Fibroblast of skin of scalp (primary cell): ENCODE results near the gene ARHGAP24.

ENCODE experiments used
- DNase-seq: peaks from one replicate; pipeline ENCODE4 v3.0.0-alpha.2; 2013

ARHGAP24 gene

DNA sequence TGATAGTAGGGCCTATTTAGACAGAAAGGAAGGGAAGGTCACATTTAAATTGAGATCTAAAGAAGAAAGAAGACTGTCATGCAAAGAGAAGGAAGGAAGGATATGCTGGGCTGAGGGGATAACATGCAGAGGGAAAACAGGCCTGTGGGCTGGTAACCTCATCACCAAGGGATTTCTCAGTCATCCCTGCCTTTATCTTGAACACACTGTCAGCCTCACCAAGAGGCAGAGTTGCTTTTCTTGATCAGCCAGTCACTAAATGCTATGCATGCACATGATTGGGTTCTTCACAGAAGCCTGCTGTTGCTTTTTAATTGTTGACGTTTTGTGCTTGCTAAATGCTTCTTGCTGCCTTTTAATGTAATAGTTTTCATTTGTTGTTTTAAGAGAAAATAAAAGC, 113.0 kb downstream of the ARHGAP24 start:
- DNase-seq: no peak

DNA sequence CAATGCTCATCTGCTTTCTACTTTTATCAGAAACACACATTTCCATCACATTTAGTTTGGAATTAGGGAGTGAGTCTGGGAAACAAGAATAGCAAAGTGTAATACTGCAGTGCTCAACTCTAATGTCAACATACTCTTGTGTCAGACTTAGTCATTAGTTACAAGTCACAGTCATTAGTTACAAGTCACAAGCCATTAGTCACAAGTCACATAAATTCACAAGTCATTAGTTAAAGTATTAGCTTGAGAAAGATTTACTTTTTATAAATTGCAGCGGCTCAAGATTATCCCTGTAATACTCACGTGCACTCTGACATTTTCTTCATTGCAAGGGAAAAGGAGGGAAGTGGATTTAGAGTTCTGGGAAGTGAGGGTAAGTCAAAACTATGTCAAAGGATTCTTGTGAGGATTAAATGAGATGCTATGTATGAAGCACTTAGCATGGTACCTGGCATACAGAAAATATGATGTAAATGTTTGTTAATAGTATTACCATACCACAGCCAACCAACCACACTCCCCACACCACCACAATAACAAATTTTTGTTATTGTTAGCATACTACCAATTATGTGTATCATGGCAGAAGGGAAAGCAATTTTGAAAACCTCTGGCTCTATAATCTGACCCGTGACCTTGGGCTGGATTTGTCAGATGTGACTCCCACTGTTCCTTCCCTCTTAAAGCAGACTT, 116.6 kb downstream of the ARHGAP24 start:
- peak; percentile 7 for DNase-seq

DNA sequence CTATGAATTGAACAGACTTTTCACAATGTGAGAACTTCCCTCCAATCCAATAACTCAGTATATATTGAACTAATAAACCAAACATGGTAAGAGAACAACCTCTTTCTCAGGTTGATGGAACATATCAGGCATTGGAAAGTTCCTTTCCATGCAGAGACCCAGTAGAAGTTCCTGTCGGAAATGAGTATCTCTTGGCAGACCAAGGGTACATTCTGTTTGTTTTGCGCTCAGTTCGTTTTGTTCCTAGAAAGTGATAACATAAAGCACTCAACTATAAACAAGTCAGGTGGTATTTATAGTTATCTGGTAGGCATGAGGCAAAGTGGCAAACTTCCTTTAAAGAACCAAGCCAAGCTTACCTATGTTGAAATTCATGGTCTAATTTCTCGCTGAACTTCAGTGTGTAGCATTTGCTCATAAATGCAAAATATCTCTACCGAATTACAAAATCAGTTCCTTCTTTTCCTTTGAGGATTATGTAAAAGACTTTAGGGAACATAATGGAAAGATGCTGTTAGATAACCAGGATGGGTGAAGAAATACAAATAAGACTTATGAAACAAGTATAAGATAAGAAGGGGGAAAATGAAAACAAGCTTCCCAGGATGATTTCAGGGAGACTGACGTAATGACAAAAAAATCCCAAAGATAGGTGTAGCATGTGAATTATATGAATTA, 120.3 kb downstream of the ARHGAP24 start:
- no peak for DNase-seq

DNA sequence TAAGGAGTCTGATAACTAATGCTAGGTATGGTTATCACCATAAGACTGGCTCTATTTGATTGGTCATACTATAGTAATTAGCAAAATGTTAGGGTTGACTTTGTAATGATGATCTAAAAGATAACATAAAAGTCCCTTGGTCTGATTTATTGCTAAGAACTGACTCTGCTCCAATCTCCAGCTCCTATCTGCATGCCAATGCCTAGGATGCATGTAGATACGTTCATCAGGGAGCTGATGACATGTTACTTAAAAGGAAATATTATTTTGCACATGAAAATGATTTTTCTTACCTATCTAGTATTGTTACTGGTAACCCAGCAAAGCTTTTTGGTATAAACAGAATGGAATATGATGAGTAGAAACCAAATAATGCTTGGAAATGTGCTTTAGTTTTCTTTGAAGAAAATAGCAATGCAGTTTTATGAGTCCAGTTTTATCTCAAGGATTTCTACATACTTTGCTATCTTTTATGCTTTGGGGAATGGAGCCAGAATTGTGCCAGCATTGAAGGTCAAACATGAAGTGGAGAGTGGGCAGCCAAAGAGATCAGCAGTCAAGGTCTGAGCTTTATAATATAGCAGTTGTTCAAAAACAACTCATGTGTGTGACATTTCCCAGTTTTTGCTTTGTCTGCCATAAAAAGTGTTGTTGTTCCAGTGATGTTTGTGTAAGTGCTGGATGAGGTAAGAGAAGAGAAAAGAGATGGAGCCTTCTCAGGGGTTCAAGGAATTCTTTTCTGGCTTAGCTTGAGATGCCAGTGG, 121.0 kb downstream of the ARHGAP24 start:
- DNase-seq: no peak

DNA sequence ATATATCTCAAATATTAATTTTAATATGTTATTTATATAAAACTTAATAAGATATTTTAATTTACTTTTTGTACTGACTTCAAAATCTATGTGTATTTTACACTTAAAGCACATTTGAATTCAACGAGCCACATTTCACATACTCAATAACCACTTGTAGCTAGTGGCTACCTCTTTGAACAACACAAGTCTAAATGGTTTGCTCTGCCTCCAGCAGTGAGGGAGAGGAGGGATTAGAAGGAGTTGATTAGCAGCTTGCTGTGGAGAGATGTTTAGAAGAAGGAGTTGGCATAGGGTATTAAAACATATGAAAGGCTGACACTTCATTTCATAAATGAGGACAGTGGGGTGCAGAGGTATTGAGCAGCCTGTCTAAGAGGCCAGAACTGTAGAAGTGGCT, 124.0 kb downstream of the ARHGAP24 start:
- DNase-seq: no peak

DNA sequence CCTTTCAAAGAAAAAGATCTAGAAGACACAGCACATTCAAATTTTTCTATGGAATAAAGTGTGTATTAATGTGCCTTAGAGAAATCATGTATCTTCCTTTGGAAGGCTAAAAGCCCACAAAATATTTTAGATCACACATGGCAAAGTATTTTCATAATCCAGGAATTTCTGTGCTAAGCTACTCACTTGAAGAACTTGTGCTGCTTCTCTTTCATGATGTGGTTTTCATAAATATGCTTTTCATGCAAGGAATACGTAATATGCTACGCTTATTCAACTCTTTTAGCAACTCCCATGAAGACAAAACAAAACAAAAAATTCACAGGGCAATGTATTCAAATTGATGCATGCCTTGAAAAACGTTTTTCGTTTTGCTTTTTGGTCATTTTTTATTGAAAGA, 125.6 kb downstream of the ARHGAP24 start:
- peak; percentile 67 for DNase-seq

DNA sequence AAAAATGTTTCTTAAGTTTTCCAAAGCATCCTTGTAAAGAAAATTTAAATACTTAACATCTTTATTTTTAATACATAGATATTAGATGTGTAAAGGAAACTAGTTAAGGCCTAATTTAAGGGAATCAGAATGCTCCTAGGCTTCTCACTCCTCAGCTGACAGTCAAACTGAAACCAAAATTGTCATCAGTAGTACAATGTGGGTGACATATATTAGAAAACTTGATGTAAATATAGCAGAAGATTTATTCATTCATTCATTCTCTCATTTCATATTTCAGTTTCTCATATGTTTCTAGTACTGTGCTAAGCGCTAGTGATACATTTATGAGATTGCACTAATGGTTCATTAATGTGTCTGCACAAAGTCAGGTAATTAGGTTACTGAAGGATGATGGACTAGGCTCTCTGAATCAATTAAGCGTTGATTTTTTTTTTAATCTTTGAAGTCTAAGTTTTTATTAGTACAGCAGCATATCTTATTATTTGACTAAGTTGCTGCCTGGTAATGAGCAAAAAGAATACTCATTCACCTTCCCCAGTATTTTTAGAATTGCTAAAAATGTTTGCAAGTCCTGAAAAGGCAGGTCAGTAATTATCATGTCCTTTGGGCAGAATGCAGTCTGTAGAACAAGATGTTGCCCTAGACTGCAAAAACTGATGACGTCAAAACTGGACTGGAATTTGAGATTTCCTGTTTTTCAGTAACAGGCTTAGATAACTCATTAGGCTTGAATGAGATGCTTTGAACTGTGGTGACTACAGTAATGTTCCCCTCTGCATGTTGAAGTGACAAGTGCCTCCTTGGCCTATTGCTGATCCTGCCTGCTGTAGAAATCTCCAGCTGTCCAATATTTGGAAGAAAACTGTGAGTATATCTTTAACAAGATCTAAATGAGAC, 128.7 kb downstream of the ARHGAP24 start:
- no peak for DNase-seq

DNA sequence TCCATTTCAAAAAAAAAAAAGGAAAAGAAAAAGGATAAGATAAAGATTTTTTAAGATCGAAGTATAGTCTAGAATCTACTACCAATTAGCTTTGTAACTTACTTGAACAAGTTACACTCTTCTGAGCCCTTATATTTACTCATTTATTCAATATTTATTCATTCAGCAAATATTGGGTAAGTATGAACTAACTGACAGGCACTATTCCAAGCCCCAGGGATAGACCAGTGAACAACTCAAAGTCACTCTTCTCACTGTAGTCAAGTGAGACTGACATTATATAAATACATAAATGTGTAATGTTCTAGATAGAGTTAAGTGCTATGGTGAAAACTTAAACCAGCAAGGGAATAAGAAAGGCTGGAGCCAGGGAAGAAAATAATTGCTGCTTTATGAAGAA, 131.6 kb downstream of the ARHGAP24 start:
- no peak for DNase-seq

DNA sequence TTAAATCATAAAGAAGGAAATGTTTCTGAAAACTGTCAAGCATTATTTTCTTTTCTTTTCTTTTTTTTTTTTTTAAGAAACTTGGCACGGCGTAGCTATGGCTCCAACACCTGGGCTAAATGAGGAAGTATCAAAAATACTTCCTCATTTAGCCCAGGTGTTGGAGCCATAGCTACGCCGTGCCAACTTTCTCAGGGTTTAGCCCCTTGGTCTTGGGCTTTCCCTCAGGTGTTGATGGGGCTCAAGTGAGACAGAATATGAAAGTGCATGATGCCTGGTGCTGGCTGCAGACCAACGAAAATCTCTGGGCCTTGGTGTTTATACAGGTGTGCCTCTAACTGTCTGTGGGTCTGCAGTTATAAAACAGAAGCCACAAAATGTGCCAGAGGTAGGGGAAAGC, 132.7 kb downstream of the ARHGAP24 start:
- no peak for DNase-seq

DNA sequence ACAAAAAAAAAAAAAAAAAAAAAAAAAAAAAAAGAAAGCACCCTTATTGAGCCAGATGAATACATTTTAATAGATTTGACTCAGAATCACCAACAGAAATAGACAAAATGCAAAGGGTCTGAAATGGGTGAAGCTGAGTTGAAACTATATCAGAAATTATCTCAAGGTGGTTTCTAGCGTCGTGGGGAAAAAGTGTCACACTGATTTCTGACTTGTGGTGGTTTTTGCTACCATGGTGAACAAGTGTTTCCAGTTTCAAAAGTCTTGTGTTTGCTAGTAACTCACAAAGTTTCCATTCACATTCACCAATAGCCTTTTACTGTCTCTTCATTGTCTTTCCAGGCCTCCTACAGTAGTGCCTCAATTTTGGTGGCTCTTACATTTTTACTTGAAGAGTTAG, 135.5 kb downstream of the ARHGAP24 start:
- no peak for DNase-seq

DNA sequence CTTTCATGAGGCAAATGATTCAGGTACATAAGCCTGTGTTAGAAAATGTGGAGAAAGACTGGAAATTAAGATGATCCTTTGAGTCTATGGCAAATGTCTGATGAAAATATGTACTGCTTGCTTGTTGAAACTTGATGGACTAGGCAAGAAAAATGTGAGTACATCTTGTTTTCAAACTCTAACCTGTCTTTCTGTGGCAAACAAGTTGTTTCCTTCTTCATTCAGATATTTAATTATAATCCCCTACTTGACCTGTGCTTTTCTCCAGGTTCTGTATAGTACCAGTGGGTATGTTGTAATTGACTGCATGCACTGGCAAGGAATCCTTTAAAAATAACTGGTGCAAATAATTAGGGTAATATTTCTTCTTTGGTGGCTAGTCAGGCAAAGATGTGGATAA, 136.7 kb downstream of the ARHGAP24 start:
- DNase-seq: no peak

DNA sequence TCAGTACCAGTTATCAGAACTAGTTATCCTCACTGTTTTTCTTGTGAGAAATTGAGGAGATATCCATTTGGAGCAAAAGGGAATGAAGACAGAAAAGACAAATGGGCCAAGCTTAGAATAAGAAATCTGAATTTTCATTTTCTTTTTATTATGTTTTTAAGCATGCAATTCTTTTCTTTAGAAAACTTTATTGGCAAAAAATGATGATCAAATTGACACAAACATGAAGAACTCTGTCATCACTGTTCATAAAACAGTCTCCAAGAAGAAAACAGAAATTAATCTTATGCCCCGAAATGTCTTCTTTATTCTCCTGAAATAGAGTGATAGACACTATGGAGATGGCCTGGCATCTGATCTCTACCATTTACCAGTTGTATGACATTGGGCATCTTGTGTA, 139.0 kb downstream of the ARHGAP24 start:
- no peak for DNase-seq

DNA sequence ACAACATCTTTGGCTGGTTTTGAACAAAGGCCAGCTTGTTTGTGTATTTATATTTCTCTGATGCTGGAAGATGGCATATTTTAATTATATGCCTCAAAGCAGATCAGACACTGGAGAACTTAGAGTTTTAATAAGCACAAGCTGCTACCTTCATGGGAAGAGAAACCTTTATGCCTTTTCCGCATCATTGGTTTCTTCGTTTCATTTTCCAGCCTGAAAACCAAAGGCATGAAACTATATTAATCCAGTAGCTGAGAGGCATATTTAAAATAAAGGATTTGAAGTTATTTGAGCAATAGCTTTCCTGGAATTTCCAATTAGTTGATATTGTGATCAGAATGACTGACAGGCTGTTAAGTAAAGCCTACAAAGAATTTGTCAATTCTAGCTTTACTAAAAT, 141.0 kb downstream of the ARHGAP24 start:
- no peak for DNase-seq

DNA sequence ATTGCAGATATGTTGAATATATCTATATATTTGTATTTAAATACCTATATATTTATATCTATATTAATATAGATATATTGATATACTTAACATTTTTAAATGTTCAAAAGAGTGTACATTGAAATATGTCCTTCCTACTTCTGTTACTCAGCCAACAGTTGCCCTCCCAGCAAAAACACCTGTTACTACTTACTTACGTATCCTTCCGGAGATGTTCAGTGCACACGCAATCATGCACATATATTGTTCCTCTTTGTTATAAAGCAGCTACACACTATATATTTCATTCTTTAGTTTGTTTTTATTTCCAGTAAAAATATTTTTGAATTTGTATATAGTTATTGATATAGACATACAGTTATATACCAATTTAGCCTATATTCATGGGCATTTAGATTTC, 142.3 kb downstream of the ARHGAP24 start:
- no peak for DNase-seq

DNA sequence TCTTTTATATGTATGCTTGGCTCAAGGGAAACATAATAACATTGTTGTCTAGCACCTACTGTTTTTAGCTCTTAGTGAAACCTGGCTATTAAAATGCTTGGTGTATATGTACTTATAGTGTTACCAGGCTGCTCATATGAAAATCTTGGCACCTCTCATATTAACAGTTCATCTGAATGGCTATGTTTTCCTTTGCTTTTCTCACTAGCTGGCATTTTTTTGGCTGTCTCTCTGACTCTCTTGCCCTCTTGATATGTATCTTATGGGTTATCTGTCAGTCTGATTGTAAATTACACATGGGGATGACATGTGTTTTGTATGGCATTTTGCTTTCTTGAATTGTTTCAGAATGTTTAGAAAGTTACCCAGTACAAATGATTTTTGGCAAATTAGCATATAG, 158.0 kb downstream of the ARHGAP24 start:
- DNase-seq: no peak

DNA sequence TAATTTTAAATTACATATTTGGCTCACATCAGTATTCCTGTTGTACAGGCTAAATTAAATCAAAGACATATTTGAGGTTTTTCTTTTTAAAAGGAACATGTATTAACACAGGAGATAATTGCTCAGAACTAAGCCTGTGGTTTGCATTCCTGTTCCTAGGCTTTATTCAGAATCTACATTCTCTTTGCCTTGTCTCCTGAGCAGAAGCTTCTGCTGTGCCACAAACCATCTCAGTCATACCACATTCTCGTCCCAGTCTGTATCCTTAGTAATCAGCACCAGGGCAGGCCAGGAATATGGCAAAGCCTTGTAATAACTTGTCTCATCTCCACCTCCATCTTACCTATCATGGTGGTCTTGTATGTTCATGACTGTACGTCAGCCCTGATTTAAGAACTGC, 162.8 kb downstream of the ARHGAP24 start:
- peak; percentile 22 for DNase-seq

DNA sequence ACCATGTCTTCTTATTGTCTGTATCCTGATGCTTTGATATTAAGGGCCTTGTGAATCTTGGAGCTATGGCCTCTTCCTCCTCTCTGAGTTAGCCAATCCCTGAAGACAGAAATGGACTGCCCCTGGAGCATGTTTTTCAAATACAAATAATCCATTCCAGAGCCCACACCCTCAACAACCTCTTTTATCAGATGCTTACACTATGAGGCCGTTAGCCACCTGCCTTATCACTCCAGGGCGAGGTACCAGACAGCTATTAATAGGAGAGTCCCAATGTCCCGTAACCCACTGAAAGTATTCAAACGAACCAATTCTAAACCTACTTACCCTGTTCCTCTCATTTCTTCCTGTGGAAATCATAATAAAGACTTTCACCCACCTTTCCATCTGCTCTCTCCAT, 165.0 kb downstream of the ARHGAP24 start:
- DNase-seq: no peak

DNA sequence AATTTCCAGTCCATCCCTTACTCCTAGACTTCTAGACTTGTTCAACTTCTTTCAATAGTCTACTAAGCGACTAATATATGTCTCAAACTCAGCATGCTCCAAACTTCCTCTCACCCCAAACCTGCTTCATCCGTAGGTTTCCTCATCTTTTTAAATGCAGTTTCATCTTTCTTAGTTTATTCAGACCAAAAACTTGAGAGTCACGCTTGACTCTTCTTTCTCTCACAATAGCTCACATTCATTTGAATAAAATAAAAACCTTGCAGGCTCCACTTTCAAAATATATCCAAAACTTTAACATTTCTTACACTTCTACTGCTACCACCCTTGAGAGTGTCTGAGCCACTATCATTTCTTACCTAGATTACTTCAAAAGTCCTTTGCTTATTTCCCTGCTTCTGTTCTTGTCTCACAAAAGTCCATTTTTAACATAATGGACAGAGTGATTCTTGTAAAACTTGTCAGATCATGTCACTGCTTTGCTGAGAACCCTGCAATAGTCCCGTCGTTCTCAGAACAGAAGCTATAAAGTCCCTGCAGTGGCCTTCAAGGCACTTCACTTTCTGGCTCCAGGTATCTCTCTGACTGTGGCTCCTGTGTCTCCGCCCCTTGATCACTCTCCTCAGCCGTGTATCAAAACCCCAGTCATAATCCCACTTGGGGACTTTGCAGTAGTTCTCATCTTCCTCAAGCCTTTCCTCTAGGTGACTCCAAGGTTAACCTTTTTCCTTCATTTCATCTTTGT, 167.6 kb downstream of the ARHGAP24 start:
- no peak for DNase-seq

DNA sequence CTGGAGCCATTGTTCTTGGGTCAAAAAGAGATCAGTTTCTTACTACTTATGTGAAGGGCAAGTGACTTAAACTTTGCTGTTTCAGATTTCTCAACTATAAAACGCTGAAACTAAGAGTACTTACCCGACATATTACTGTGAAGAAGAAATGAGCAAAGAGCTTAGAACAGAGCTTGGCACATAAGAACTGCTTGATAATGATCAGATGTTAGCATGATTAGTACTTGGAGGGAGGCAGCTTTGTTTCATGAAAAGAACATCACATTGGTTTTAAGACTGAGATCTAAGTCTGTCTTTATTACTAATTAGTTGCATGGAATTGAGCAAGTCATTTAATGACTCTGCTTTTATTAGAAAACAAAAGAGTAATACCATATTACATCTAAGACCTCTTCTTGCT, 169.1 kb downstream of the ARHGAP24 start:
- DNase-seq: no peak

DNA sequence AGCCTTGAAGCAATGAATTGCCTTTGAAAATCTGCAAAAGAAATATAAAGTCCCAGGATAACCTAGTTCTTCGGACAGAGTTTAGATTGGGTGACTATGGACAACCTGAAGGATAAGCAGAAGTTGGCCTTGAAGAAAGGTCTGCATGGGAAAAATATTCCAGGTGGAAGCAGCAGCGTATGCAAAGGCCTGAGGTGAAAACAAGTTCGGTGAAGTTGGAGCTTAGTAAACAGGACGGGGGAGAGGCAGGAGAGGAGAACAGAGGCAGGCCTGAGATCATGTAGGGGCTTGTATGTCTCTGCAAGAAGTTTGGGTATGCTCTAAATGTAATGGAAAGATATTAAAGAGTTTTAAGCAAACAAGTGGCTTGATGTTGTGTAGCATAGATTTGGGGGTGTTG, 176.0 kb downstream of the ARHGAP24 start:
- no peak for DNase-seq

DNA sequence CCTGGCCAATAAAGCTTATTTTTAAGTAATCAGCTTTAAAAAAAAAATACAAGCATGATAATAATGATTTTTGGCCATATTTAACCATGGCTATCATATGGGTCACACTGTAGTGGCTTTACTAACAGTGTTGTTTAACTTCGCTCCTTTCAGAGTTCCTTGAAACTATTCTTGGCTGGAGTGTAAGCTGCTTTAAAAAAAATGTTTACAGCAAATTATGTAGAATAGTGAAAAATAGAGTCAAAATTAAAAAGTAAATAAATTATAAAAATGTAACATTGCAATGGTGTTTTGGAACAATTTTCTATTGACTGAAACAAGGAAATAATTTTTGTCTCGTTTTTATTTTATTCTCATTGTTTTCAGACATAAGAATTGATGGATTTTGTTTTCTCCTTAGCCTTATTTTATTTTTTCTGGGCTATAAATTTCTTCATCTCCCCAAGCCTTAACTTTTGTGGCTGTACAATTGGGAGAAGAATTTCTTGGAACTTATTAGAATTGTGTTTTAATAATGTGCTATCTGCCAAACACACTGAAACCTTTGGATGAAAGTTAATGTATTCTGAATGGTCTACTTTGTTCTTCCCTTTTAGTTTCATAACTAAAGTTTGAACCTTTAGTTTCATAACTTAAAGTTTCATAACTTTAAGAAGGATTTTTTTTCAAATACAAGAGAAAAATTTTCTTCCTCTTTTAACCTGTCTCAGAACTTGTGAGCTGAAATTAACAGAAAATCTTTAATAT, 182.0 kb downstream of the ARHGAP24 start:
- no peak for DNase-seq
